Ecto neural progenitor cell (in vitro differentiated cells): ENCODE results near the gene ISG20.

Experiments
- DNase-seq: peaks from one replicate; pipeline ENCODE4 v3.0.0-alpha.2; 2018; ENCODE audit warnings: low spot score

Gene ISG20

DNA sequence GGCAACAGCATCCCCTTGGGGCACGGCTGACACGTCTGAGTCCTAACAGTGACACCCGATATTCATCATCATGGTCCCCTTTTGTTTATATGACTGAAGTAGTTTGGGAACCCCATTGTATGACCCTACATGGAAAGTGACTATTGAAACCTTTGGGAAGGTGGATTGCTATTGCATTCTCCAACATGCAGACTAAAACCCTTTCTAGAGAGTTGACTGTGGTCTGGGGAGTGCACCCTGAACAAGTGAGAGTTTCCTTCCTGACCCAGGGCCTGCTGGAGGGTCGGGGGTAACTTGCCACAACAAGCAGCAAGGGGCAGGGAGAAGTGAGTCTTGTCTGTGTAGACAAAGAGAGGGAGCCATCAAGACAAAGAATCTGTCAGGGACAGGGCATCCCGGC lies 54.4 kb downstream of the ISG20 start:
- DNase-seq, result no peak

DNA sequence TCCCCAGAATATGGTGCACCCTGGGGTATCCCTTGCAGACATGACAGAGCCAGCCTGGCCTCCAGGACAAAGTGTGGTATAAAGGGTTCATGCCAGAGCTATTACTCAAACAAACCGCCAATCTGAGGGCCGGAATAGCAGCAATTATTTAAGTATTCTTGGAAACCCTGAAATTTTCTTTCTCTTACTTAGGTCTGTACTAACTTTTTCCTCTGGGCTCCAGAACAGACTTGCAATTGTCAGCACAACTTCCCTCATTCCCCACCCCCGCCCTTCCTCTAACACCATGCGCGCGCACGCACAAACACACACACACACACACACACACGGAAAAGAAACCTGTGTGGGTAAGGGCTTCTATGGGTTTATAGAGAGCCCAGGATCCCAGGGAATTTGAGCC lies 56.3 kb downstream of the ISG20 start:
- DNase-seq, result no peak

DNA sequence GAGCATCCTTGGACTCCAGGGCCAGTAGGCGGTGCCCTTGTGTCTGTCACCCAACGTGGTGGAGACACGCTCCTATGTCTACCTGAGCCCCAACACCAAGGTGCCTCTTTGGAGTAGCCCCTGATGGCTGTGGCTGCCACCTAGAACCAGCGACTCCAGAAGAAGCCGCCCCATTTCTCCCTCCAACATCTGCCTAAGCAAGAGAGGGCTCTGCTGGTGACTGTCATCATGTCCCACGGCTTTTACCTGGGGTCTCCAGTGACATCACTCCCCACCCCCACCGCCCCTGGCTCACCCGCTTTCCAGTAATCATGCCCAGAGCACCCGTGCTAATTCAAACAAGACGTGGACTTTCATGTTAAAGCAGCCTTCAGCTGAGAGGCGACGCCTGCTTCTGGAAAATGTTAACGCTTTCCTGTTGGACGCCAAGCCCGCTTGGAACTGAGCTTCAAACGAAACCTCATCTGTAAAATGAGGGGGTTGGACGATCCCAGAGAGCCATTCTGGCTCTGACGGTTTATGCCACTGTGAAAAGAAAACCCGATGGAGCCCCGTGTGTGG lies 57.0 kb downstream of the ISG20 start:
- DNase-seq, result no peak

DNA sequence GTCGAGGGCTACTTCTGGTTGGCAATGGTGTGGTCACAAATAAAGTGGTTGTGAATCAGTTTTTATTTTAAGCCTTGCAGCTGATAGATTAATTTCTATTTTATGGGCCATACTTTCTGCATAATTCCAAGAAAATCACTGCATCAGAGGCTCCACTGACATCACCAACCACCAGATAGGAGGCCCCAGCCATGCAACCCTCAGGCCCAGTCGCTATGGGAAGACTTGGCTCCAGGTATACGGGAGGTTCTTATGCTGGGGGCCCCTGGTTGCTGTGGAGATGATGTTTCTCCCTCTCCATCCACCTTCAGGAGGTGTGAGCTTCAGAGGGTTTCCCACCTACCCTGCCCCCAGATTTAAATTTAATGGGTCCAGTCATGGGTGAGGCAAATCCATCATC lies 57.4 kb downstream of the ISG20 start:
- no peak for DNase-seq

DNA sequence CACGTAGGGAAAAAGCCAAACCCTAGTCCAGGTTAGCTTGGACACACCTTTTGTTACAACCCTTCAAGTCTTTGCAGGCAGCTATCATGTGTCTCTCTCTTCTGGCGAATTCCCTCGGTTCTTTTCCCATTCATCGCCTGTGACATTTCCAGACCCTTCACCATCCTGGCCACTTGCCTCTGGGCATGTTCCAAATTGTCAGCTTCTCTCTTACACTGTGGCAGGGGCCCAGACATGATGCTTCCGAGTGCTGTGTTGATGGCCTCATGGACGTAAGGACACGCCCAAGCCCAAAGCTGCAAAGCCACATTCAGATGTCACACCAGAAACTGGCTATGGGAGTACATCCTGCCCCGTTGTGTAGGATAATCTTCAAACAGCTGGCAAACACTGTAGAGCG lies 58.5 kb downstream of the ISG20 start:
- no peak for DNase-seq

DNA sequence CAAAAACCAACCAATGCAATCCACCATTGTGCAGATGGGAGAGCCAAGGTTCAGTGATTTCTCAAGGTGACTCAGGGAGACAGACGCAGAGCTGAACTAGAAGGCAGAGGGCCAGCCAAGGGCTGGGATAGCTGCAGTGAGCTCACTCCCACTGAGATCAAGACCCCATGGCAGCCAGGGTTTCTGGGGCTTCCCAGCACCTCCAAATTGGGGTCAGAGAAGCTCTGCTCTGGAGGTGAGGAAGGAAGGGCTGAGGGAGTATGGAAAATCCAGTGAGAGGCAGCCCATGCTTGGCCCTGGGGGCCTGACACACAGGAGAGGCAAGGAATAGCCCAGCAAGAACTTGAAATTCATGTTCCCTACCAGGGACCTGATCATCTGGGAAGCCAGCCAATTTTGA lies 61.0 kb downstream of the ISG20 start:
- no peak for DNase-seq

DNA sequence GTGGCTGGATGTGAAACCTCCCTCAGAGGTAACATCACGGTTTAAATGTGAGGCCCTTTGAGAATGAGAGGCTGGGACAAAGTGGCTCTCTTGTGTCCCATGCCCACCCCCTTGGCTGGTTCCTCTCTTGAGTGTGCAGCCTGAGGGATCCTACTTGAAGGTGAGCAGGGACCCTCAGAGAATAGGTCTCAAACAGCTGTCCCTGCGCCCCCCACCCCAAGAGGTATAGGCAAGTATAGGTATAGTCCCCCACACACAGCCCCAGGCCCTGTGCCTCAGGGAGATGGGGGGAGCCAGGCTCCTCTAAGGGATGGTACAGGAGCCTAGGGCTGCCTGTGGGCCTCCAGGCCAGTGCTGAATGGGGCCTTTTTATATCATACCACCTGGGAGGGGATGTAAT lies 61.9 kb downstream of the ISG20 start:
- no peak for DNase-seq

DNA sequence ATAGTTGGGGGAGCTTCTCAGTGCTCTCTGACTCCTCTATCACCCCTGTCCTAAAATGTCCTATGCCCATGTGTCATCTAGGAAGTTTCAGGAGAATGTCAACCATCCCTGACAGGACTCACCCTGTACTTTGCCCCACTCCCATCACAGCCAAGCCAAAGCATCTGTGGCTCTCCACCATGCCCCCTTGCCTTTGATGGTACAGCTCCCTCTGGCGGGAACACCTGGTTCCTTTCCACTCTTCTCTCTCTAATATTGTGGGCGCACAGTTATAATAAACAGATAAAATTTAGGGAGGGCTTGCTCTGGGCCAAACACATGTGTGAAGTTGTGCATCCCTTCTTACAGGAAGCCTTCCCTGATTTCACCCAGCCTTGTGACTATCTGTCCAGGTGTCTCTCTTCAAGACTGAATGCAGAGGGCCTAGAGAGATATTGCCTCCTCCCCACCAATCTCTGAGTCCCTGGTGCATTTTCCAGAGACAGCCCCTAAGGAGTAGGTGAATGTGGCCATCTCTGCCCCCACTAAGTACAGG lies 62.8 kb downstream of the ISG20 start:
- DNase-seq, result no peak

DNA sequence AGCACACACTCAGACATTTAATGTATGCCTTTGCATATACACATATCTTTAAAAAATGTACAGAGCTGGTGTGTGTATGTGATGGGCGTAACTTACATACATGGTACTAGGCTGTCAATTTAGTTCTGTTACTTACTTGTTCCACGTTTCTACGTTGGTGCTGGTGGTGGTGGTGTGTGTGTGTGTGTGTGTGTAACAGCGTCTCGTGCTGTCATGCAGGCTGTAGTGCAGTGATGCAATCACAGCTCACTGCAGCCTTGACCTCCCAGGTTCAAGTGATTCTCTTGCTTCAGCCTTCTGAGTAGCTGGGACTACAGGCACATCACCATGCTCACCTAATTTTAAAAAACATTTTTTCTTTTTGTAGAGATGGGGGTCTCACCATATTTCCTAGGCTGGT lies 64.2 kb downstream of the ISG20 start:
- DNase-seq, result no peak

DNA sequence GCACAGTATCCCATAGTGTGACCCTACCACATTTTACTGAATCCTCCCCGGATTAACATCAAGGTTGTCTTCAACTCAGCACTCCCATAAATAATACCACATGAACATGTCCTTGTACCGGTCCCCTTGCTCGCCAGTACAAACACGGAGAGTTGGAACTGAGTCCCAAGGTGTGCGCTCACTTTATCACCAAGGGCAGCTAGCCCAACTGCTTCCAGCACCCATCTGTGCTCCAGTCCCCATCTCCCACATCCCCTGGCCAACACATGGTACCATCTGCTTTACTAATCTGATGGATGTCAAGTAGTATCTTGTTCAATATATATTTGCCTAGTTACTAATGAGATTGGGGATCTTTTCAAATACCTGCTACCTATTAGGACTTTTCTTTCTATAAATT lies 64.7 kb downstream of the ISG20 start:
- DNase-seq, result no peak

DNA sequence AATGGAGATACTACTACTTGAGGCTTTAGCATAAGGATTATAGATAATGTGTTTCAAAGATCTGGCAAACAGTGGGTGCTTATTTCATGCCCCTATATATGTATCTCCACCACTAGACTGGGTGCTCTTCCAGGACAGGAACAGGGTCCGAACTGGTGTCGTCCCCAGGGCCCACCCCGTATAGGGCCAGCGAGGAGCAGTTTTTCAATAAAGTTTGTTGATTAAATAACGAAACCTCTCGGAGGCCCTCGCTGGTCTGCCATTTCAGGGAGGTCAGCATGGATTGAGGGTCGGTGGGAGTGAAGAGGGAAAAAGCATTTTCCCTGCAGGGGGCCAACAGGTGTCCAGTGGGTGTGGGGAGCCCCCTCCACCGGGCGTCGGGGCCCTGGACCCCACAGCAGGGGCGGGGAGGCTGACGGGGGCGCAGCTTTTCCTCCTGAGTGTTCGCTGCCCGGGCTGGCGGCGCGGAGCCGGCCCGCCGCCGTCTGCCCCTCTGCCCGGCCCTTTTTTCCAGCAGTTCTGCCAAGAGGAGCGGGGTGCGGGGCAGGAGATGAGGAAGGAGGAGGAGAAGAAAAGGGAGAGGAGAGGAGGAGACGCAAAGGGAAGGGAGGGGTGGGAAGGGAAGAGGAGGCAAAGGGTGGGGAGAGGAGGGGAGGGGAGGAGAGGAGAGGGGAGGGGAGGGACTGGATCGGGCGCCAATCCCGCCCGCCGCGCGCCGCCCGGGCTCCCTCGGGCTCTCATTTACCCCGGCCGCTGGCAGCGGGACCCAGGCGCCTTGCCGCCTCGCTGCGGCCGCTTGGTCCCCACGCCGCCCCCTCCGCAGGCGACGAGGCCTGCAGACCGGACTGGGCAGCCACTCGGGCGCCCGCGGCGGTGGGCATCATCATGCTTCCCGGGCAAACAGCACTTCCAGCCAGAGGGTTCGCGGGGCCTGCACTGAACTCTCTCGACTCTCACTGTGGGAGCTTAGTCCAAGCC lies 66.3 kb downstream of the ISG20 start:
- DNase-seq, result peak; percentile 63

DNA sequence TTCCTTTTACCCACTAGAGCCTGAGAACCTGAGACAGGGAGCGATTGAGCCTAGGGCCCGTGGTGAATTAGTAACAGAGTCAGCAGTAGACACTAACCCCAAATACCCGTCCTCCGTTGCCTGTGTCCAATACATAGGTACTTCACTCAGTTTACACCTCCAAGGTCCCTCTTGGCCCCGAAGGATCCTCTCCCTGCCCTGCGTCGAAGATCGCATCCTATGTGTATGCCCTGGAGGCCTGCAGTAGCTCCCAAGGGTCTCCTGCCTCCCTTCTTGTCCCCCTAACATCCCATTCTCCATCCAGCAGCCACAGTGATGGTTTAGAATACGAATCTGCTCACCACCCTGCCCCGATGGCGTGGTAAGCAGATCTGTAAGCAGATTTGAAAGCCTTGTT lies 67.0 kb downstream of the ISG20 start:
- DNase-seq, result no peak
